HFFc6 (cell line): ENCODE results near the gene NOTO. TPM values are rescaled to one million over a fixed set of nuclear protein-coding genes. Genes with fewer than 3 reads are reported as not detected.

Experiments used
- DNase-seq: peaks from one replicate; pipeline ENCODE4 v3.0.0-alpha.2; 2018
- H3K27ac Mint-ChIP-seq: 2 replicates; pipeline ENCODE4 v1.8.0; 2020; ENCODE audit warnings: mild to moderate bottlenecking, mixed read lengths
- H3K27me3 Mint-ChIP-seq: 2 replicates; pipeline ENCODE4 v1.8.0; 2021; ENCODE audit warnings: mild to moderate bottlenecking, moderate library complexity, mixed read lengths; ENCODE audit not compliant: insufficient read depth
- H3K36me3 Mint-ChIP-seq: 2 replicates; pipeline ENCODE4 v1.8.0; 2021; ENCODE audit warnings: low read depth, mixed read lengths
- H3K4me1 Mint-ChIP-seq: 2 replicates; pipeline ENCODE4 v1.8.0; 2020; ENCODE audit warnings: low read depth, mixed read lengths
- H3K4me3 Mint-ChIP-seq: 2 replicates; pipeline ENCODE4 v1.8.0; 2020; ENCODE audit warnings: mild to moderate bottlenecking, moderate library complexity, mixed read lengths
- H3K9me3 Mint-ChIP-seq: 2 replicates; pipeline ENCODE4 v1.8.0; 2020; ENCODE audit warnings: mild to moderate bottlenecking, mixed read lengths
- CTCF ChIP-seq: fragments of 200-600 bp; sonication (generic); IDR thresholded peaks from 2 replicates; pipeline ENCODE4 v1.5.0; 2021; ENCODE audit warnings: antibody characterized with exemption, mild to moderate bottlenecking
- total RNA-seq, 6 experiments: library from RNA; stranded (reverse); fragmentation: NEBNext Ultra II Directional; extraction: Animal tissue kit (Norgen Biotek cat#: 25700); gene quantifications; 2 replicates in 1 of 6; 3 replicates in 5 of 6; pipeline ENCODE4 v1.2.3, GENCODE V29; 2021

NOTO gene
- total RNA-seq, 6 experiments from 2014 or later: not detected

GRCh38 chr2:73176205-73176880 lies 26.0 kb upstream of the NOTO start:
- TF ChIP-seq CTCF: no peak
- peaks cover 14% of the 10 kb centered on the region for H3K27me3 Mint-ChIP-seq
- no peaks in the 10 kb centered on the region for H3K9me3 Mint-ChIP-seq
- peaks cover 16% of the 10 kb centered on the region for H3K4me1 Mint-ChIP-seq
- DNase-seq: no peak
- H3K4me3 Mint-ChIP-seq: peak overlapping the region; percentile 90
- no peaks in the 10 kb centered on the region for H3K36me3 Mint-ChIP-seq
- H3K27ac Mint-ChIP-seq: peak overlapping the region; percentile 79

GRCh38 chr2:73176881-73177644 lies 25.3 kb upstream of the NOTO start:
- peak; percentile 66 for DNase-seq
- Mint-ChIP-seq H3K4me3 (peak overlapping the region; percentile 90), H3K27me3 (peaks cover 13% of the 10 kb centered on the region), H3K4me1 (peaks cover 16% of the 10 kb centered on the region), H3K9me3 (no peaks in the 10 kb centered on the region), H3K36me3 (no peaks in the 10 kb centered on the region), H3K27ac (peak overlapping the region; percentile 79)
- peak; percentile 98 for TF ChIP-seq CTCF

GRCh38 chr2:73177645-73178255 lies 24.6 kb upstream of the NOTO start:
- peak; percentile 70 for TF ChIP-seq CTCF
- DNase-seq: no peak
- no peak overlapping the region for H3K27ac Mint-ChIP-seq
- peaks cover 16% of the 10 kb centered on the region for H3K4me1 Mint-ChIP-seq
- H3K4me3 Mint-ChIP-seq: peak overlapping the region; percentile 90
- no peaks in the 10 kb centered on the region for H3K9me3 Mint-ChIP-seq
- H3K27me3 Mint-ChIP-seq: peaks cover 16% of the 10 kb centered on the region
- no peaks in the 10 kb centered on the region for H3K36me3 Mint-ChIP-seq

GRCh38 chr2:73185965-73186364 lies 16.4 kb upstream of the NOTO start:
- Mint-ChIP-seq H3K27ac (no peak overlapping the region), H3K9me3 (peaks cover 11% of the 10 kb centered on the region), H3K36me3 (0 out of 2 replicates have a peak, but pooled peaks cover 5% of the 10 kb centered on the region), H3K4me3 (no peak overlapping the region), H3K27me3 (peaks cover 61% of the 10 kb centered on the region), H3K4me1 (no peaks in the 10 kb centered on the region)
- no peak for TF ChIP-seq CTCF
- no peak for DNase-seq

- 0 out of 2 replicates have a peak, but pooled peaks cover 5% of the 10 kb centered on the region for H3K36me3 Mint-ChIP-seq
- no peak overlapping the region for H3K27ac Mint-ChIP-seq
- H3K4me1 Mint-ChIP-seq: no peaks in the 10 kb centered on the region
- no peak for DNase-seq
- H3K9me3 Mint-ChIP-seq: peaks cover 11% of the 10 kb centered on the region
- no peak overlapping the region for H3K4me3 Mint-ChIP-seq
- no peak for TF ChIP-seq CTCF
- peaks cover 68% of the 10 kb centered on the region for H3K27me3 Mint-ChIP-seq
Measured at GRCh38 chr2:73187549-73187948, 14.8 kb upstream of the NOTO start.
